Sigmoid colon (tissue), 7 donors: ENCODE measurements around the gene HPS4. TPM values are rescaled to one million over a fixed set of nuclear protein-coding genes. Genes with fewer than 3 reads are reported as not detected.

Source experiments
- DNase-seq: peaks from one replicate; pipeline ENCODE4 v3.0.0-alpha.2; 2019
- H3K27ac ChIP-seq, 4 donors: fragments of 200-600 bp; sonication (generic); one replicate each; pipeline ENCODE4 v1.5.1; 2016 to 2019; ENCODE audit warnings: mild to moderate bottlenecking in 1 of 4
- H3K27me3 ChIP-seq, 3 donors: fragments of 200-600 bp; sonication (generic); one replicate each; pipeline ENCODE4 v1.5.1; 2019; ENCODE audit warnings: mild to moderate bottlenecking in 1 of 3
- H3K36me3 ChIP-seq, 4 donors: fragments of 200-600 bp; sonication (generic); one replicate each; pipeline ENCODE4 v1.5.1; 2016 to 2019
- H3K4me1 ChIP-seq, 4 donors: fragments of 200-600 bp; sonication (generic); one replicate each; pipeline ENCODE4 v1.5.1; 2017 to 2019
- H3K4me3 ChIP-seq, 4 donors: fragments of 200-600 bp; sonication (generic); one replicate each; pipeline ENCODE4 v1.5.1; 2017 to 2019; ENCODE audit warnings: mild to moderate bottlenecking in 2 of 4, moderate library complexity in 1 of 4
- H3K9me3 ChIP-seq, 4 donors: fragments of 200-600 bp in 3 of 4; sonication (generic) in 3 of 4; one replicate each; pipeline versions ENCODE4 v1.5.1 to v1.6.1; 2013 to 2019
- CTCF ChIP-seq, 4 experiments: fragments of 450-650 bp in 3 of 4; fragments of 200-600 bp in 1 of 4; IDR thresholded peaks; one replicate each; pipeline ENCODE4 v1.5.1; 2016 to 2019; ENCODE audit warnings: antibody characterized with exemption in 4 of 4, mild to moderate bottlenecking in 3 of 4, moderate library complexity in 2 of 4
- EP300 ChIP-seq, 4 donors: sonication (generic); formaldehyde crosslinking; IDR thresholded peaks; one replicate each; pipeline ENCODE4 v1.6.1; 2017; ENCODE audit warnings: antibody characterized with exemption in 4 of 4
- POLR2A ChIP-seq, 2 donors: fragments of 450-650 bp; IDR thresholded peaks; one replicate each; pipeline ENCODE4 v1.6.1; 2016; ENCODE audit warnings: antibody characterized with exemption in 2 of 2, mild to moderate bottlenecking in 2 of 2, moderate library complexity in 2 of 2
- POLR2AphosphoS5 ChIP-seq, 4 donors: sonication (generic); formaldehyde crosslinking; IDR thresholded peaks; one replicate each; pipeline ENCODE4 v1.6.1; 2017; ENCODE audit warnings: antibody characterized with exemption in 4 of 4
- WGBS, 2 donors: extraction: QIAGEN DNeasy Blood & Tissue Kit; methylation state at CpG; one replicate each; pipeline ENCODE4 v1.1.7; 2013; 5-methylcytosine and 5-hydroxymethylcytosine counted together
- intact Hi-C: fragments of 100-400 bp; cut with DNase I; formaldehyde crosslinking; loops from one replicate; pipeline ENCODE4 v1.15.1; 2023
- polyA plus RNA-seq, 3 donors: library from polyadenylated mRNA; stranded (reverse); fragments of 200-250 nt; gene quantifications; one replicate each; pipeline ENCODE4 v1.2.3, GENCODE V29; 2013
- total RNA-seq, 4 donors: library from RNA; depleted of rRNA; stranded (reverse); fragments of >200 nt; gene quantifications; one replicate each; pipeline ENCODE4 v1.1.0, GENCODE V29; 2016
- donor health status: healthy with polysubstance abuse.
- donor health status: Bipolar disorder and iron deficiency.
- donor health status: healthy.

The HPS4 gene
- total and polyA plus RNA-seq, 7 donors = 4.8 to 48.7 (median 19.0) TPM

DNA sequence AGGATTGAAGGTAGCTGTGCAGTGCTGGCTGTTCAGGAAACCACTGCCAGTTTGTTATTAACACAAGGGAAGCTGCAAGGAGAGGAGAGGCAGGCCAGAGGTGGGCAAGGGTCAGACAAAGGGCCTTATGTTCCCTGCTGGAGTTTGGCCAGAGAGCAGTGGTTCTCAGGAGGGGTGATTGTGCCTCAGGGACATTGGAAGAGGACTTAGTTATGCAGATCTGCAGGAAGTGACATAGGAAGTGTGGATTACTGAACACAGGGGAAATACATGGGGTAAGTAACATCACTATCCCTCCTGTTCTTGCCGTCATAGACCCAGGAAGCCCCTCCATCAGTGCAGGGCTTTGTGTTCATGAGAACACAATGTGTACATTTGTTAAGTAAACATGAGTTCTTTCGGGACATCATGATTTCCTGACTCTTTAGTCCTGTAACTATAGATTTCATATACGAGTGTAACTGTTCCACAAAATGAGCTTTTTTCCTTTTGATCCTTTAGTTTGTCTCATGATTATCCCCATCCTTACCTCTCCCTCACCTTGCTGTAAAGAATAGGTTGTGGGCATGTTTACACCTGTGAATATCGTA lies 6.0 kb upstream of the HPS4 start:
- DNase-seq = no peak
- no peak overlapping the region for H3K27ac ChIP-seq
- intact Hi-C loops = no loop called here
- H3K36me3 ChIP-seq = peaks cover 26 to 76% (median 42%) of the 10 kb centered on the region in 4 donors
- peaks cover 0 to 11% (median 9%) of the 10 kb centered on the region in 4 donors for H3K4me1 ChIP-seq
- 70 to 75% methylated on average over 4 of the region's 4 CpGs for WGBS, 2 donors
- TF ChIP-seq CTCF (IDR thresholded peaks at IDR 0.05) = no peak
- TF ChIP-seq EP300 (IDR thresholded peaks at IDR 0.05) = no peak
- TF ChIP-seq POLR2A (IDR thresholded peaks at IDR 0.05) = no peak
- TF ChIP-seq POLR2AphosphoS5 (IDR thresholded peaks at IDR 0.05) = no peak
- no peaks in the 10 kb centered on the region for H3K9me3 ChIP-seq
- H3K4me3 ChIP-seq = no peak overlapping the region
- H3K27me3 ChIP-seq = no peaks in the 10 kb centered on the region

GRCh38 chr22:26487996-26488395 lies 4.4 kb upstream of the HPS4 start:
- DNase-seq = no peak
- Histone ChIP-seq H3K9me3 (no peaks in the 10 kb centered on the region), H3K27ac (no peak overlapping the region), H3K36me3 (peaks cover 26 to 60% (median 34%) of the 10 kb centered on the region in 4 donors), H3K4me3 (no peak overlapping the region), H3K4me1 (peaks cover 0 to 20% (median 16%) of the 10 kb centered on the region in 4 donors), H3K27me3 (no peaks in the 10 kb centered on the region)
- intact Hi-C loops = no loop called here
- TF ChIP-seq CTCF (IDR thresholded peaks at IDR 0.05) = no peak
- no peak for TF ChIP-seq EP300 (IDR thresholded peaks at IDR 0.05)
- TF ChIP-seq POLR2AphosphoS5 (IDR thresholded peaks at IDR 0.05) = no peak
- no peak for TF ChIP-seq POLR2A (IDR thresholded peaks at IDR 0.05)
- 53 to 56% methylated on average over 3 of the region's 3 CpGs for WGBS, 2 donors

DNA sequence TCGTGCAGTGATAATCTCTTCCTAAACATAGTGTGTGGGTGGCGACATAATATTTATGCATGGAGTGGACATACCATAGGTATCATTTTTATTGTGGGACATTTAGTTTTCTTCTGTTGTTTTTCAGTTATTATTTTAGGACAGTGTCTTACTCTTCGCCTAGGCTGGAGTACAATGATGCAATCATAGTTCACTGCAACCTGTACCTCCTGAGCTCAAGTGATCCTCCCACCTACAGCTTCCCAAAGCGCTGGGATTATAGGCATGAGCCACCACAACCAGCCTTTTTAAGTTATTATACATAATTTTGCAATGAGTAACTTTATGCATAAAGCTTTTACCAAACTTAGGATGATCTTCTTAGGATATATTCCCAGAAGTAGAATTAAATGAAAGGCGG lies 2.8 kb upstream of the HPS4 start:
- Histone ChIP-seq H3K9me3 (no peaks in the 10 kb centered on the region), H3K27me3 (no peaks in the 10 kb centered on the region), H3K27ac (no peak overlapping the region), H3K4me3 (no peak overlapping the region), H3K4me1 (peaks cover 0 to 35% (median 31%) of the 10 kb centered on the region in 4 donors), H3K36me3 (peaks cover 17 to 48% (median 25%) of the 10 kb centered on the region in 4 donors)
- whole genome bisulfite sequencing, 2 donors = 89 to 90% methylated on average over 5 of the region's 5 CpGs
- TF ChIP-seq POLR2AphosphoS5 (IDR thresholded peaks at IDR 0.05) (no peak), POLR2A (IDR thresholded peaks at IDR 0.05) (no peak)
- intact Hi-C loops = loop anchor here (1.0 kb wide), 1 partner anchor 25 kb away; no protein-coding TSS in a partner anchor
- DNase-seq = no peak

- WGBS, 2 donors = 79 to 82% methylated on average over 3 of the region's 3 CpGs
- peaks cover 12 to 47% (median 25%) of the 10 kb centered on the region in 4 donors for H3K36me3 ChIP-seq
Observed at GRCh38 chr22:26485806-26486390, 2.3 kb upstream of the HPS4 start.

More at GRCh38 chr22:26485806-26486390, 2.3 kb upstream of the HPS4 start:
- Histone ChIP-seq H3K27me3 (no peaks in the 10 kb centered on the region), H3K4me1 (peaks cover 0 to 40% (median 36%) of the 10 kb centered on the region in 4 donors), H3K27ac (peak overlapping the region in 2 of 4 donors; percentile 88 to 91), H3K9me3 (no peaks in the 10 kb centered on the region), H3K4me3 (no peak overlapping the region)
- TF ChIP-seq POLR2A (IDR thresholded peaks at IDR 0.05) (no peak), CTCF (IDR thresholded peaks at IDR 0.05) (no peak), POLR2AphosphoS5 (IDR thresholded peaks at IDR 0.05) (no peak), EP300 (IDR thresholded peaks at IDR 0.05) (no peak)
- no peak for DNase-seq
- intact Hi-C loops = loop anchor here (1.0 kb wide), 1 partner anchor 25 kb away; no protein-coding TSS in a partner anchor
